Measurements from ENCODE around the gene HPS5. TPM values are rescaled to one million over a fixed set of nuclear protein-coding genes. Genes with fewer than 3 reads are reported as not detected.
"Not testable (repeated sequence)": the region's sequence is repeated elsewhere in the genome, so short reads cannot be mapped to it uniquely, and the experiment has no call there.

Gene HPS5
- total RNA-seq, 2 experiments from 2014 or later = 23.0 to 29.9 TPM

- ChIA-PET POLR2A (interaction anchor here (0.9 kb wide), 1 partner anchor 11 kb away, joined by 5 read pairs; no protein-coding TSS in a partner anchor), CTCF (ENCODE audit: unreplicated experiment) (no interaction called here)
- TF ChIP-seq, protein P1, sequence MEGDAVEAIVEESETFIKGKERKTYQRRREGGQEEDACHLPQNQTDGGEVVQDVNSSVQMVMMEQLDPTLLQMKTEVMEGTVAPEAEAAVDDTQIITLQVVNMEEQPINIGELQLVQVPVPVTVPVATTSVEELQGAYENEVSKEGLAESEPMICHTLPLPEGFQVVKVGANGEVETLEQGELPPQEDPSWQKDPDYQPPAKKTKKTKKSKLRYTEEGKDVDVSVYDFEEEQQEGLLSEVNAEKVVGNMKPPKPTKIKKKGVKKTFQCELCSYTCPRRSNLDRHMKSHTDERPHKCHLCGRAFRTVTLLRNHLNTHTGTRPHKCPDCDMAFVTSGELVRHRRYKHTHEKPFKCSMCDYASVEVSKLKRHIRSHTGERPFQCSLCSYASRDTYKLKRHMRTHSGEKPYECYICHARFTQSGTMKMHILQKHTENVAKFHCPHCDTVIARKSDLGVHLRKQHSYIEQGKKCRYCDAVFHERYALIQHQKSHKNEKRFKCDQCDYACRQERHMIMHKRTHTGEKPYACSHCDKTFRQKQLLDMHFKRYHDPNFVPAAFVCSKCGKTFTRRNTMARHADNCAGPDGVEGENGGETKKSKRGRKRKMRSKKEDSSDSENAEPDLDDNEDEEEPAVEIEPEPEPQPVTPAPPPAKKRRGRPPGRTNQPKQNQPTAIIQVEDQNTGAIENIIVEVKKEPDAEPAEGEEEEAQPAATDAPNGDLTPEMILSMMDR (conservative IDR thresholded peaks at IDR 0.05; ENCODE audit: low read length) = no peak
- no peak for TF ChIP-seq EZH2phosphoT487 (IDR thresholded peaks at IDR 0.05; ENCODE audit: borderline replicate concordance, low read depth, low read length)
- H4K20me1 ChIP-seq (ENCODE audit: insufficient read depth, low read length) = 0 out of 2 replicates have a peak, but pooled peaks cover 7% of the 10 kb centered on the region
- peaks cover 4% of the 10 kb centered on the region for H3K4me1 ChIP-seq (ENCODE audit: insufficient read depth, low read length, poor library complexity, severe bottlenecking)
- H3K9me2 ChIP-seq (ENCODE audit: insufficient read depth, low read length) = no peaks in the 10 kb centered on the region
- no peak for DNase-seq (ENCODE audit: low spot score)
- BruUV-seq (replicated peaks) = no TSS peak
- no peak overlapping the region for H3K4me2 ChIP-seq (ENCODE audit: low read length)
- peaks cover 67% of the 10 kb centered on the region for H3K79me2 ChIP-seq (ENCODE audit: insufficient read depth, low read depth, low read length)
- H3K27ac ChIP-seq (ENCODE audit: low read depth, low read length, poor library complexity, severe bottlenecking) = no peak overlapping the region
- H3K36me3 ChIP-seq (ENCODE audit: insufficient read depth, low read length) = peaks cover 94% of the 10 kb centered on the region
- H3K9me3 ChIP-seq (ENCODE audit: low read length) = no peaks in the 10 kb centered on the region
- intact Hi-C loops (cut with micrococcal nuclease; ENCODE audit: unreplicated experiment) = no loop called here
- no peak overlapping the region for H2AFZ ChIP-seq (ENCODE audit: low read length)
- no peak overlapping the region for H3K4me3 ChIP-seq (ENCODE audit: low read depth, low read length, poor library complexity, severe bottlenecking)
Observed at GRCh38 chr11:18330921-18331320, 9.0 kb upstream of the HPS5 start.

DNA sequence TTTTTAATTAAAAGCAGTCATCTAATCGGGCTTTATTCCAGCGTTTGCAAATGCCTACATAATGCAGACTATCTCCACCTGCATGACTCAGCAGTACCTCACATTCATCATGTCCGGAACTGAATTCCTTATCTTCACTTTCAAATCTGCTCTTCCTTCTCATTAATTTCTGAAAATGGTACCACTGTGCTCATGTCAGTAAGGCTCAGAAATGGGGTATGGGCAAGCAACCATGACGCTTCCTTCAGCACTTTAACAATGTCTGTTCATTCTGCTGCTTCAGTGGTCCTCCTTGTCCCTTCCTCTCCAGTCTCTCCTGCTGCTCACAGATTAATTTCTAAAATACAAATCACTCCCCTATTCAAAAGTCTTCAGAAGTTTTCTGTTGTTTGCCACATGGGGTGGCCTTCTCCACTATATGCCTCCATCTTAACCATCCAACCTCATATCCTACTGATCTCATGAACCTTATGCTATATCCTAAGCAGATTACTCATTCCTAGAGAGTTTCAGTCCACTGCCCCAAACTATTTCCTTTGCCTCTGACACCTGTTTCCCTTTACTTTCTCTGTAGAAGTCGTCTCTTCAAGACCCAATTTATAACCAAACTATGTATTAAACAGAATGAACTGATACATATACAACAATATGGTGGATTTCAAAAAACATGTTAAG, 7.4 kb upstream of the HPS5 start:
- Histone ChIP-seq H3K36me3 (ENCODE audit: insufficient read depth, low read length) (peaks cover 94% of the 10 kb centered on the region), H3K4me3 (ENCODE audit: low read depth, low read length, poor library complexity, severe bottlenecking) (no peak overlapping the region), H2AFZ (ENCODE audit: low read length) (no peak overlapping the region), H3K4me1 (ENCODE audit: insufficient read depth, low read length, poor library complexity, severe bottlenecking) (peaks cover 17% of the 10 kb centered on the region), H3K9me3 (ENCODE audit: low read length) (no peaks in the 10 kb centered on the region), H3K9me2 (ENCODE audit: insufficient read depth, low read length) (no peaks in the 10 kb centered on the region), H3K4me2 (ENCODE audit: low read length) (no peak overlapping the region), H3K27ac (ENCODE audit: low read depth, low read length, poor library complexity, severe bottlenecking) (no peak overlapping the region), H4K20me1 (ENCODE audit: insufficient read depth, low read length) (peaks cover 21% of the 10 kb centered on the region; the same call in 1 of the 2 replicates), H3K79me2 (ENCODE audit: insufficient read depth, low read depth, low read length) (peaks cover 83% of the 10 kb centered on the region)
- DNase-seq (ENCODE audit: low spot score) = no peak
- no TSS peak for BruUV-seq (replicated peaks)
- ChIA-PET POLR2A (no interaction called here), CTCF (ENCODE audit: unreplicated experiment) (no interaction called here)
- intact Hi-C loops (cut with micrococcal nuclease; ENCODE audit: unreplicated experiment) = no loop called here
- TF ChIP-seq EZH2phosphoT487 (IDR thresholded peaks at IDR 0.05; ENCODE audit: borderline replicate concordance, low read depth, low read length) = no peak
- TF ChIP-seq, protein P1 (conservative IDR thresholded peaks at IDR 0.05; ENCODE audit: low read length) = no peak

DNA sequence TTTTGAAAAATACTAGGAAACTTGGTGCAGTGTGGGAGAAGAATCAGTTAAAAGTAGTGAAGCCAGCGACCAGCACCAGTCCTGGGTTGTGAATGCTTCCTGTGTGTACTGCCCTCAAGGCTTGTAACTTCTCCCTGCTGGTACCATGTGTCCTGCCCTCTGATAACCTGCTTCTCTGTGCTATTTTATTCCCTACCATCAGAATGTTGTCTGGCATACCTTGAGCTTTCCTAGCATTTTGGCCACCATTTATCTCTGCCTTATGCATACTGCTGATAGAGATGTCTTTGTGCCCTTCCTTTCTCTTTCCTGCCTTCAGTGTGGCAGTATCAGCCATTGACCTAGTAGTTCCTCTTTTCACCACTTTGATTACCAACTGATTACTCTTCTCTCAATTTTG, 2.4 kb upstream of the HPS5 start:
- H3K27ac ChIP-seq (ENCODE audit: low read depth, low read length, poor library complexity, severe bottlenecking) = no peak overlapping the region
- intact Hi-C loops (cut with micrococcal nuclease; ENCODE audit: unreplicated experiment) = loop anchor here (5.0 kb wide), 2 partner anchors 82 to 207 kb away; no protein-coding TSS in a partner anchor
- CTCF ChIA-PET (ENCODE audit: unreplicated experiment) = no interaction called here
- no peak overlapping the region for H2AFZ ChIP-seq (ENCODE audit: low read length)
- TF ChIP-seq, protein P1 (conservative IDR thresholded peaks at IDR 0.05; ENCODE audit: low read length) = no peak
- TF ChIP-seq EZH2phosphoT487 (IDR thresholded peaks at IDR 0.05; ENCODE audit: borderline replicate concordance, low read depth, low read length) = no peak
- POLR2A ChIA-PET = interaction anchor here (0.8 kb wide), 1 partner anchor 12 kb away, joined by 3 read pairs; no protein-coding TSS in a partner anchor
- H4K20me1 ChIP-seq (ENCODE audit: insufficient read depth, low read length) = peaks cover 28% of the 10 kb centered on the region; the same call in 1 of the 2 replicates
- no peaks in the 10 kb centered on the region for H3K9me3 ChIP-seq (ENCODE audit: low read length)
- DNase-seq (ENCODE audit: low spot score) = peak; percentile 19
- H3K4me3 ChIP-seq (ENCODE audit: low read depth, low read length, poor library complexity, severe bottlenecking) = peak overlapping the region; percentile 87
- no peaks in the 10 kb centered on the region for H3K9me2 ChIP-seq (ENCODE audit: insufficient read depth, low read length)
- peaks cover 88% of the 10 kb centered on the region for H3K79me2 ChIP-seq (ENCODE audit: insufficient read depth, low read depth, low read length)
- H3K4me1 ChIP-seq (ENCODE audit: insufficient read depth, low read length, poor library complexity, severe bottlenecking) = peaks cover 40% of the 10 kb centered on the region
- no TSS peak for BruUV-seq (replicated peaks)
- peaks cover 50% of the 10 kb centered on the region for H3K36me3 ChIP-seq (ENCODE audit: insufficient read depth, low read length)
- H3K4me2 ChIP-seq (ENCODE audit: low read length) = peak overlapping the region; percentile 96

DNA sequence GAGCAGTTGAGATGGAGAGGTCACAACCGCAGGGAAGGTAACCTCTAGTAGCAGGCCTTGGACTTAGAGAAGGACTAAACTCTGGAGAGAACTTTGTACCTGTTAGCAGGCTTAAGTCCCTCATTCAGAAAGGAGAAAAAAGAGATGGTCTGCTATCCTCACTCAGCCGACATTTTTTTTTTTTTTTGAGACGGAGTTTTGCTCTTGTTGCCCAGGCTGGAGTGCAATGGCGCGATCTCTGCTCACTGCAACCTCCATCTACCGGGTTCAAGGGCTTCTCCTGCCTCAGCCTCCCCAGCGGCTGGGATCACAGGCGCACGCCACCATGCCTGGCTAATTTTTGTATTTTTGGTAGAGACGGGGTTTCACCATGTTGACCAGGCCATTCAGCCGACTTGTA, 1.9 kb upstream of the HPS5 start:
- H3K9me3 ChIP-seq (ENCODE audit: low read length); H2AFZ ChIP-seq (ENCODE audit: low read length); BruUV-seq (replicated peaks); H3K27ac ChIP-seq (ENCODE audit: low read depth, low read length, poor library complexity, severe bottlenecking); H3K9me2 ChIP-seq (ENCODE audit: insufficient read depth, low read length); CTCF ChIA-PET (ENCODE audit: unreplicated experiment); DNase-seq (ENCODE audit: low spot score): not testable (repeated sequence)
- H3K36me3 ChIP-seq (ENCODE audit: insufficient read depth, low read length) = peaks cover 45% of the 10 kb centered on the region
- peaks cover 40% of the 10 kb centered on the region for H3K4me1 ChIP-seq (ENCODE audit: insufficient read depth, low read length, poor library complexity, severe bottlenecking)
- intact Hi-C loops (cut with micrococcal nuclease; ENCODE audit: unreplicated experiment) = loop anchor here (2.0 to 5.0 kb wide), 3 partner anchors 82 to 207 kb away; partner anchors contain the start of gene TSG101
- peak overlapping the region; percentile 87 for H3K4me3 ChIP-seq (ENCODE audit: low read depth, low read length, poor library complexity, severe bottlenecking)
- POLR2A ChIA-PET = interaction anchor here (0.8 kb wide), 1 partner anchor 11 kb away, joined by 3 read pairs; no protein-coding TSS in a partner anchor
- H3K79me2 ChIP-seq (ENCODE audit: insufficient read depth, low read depth, low read length) = peaks cover 88% of the 10 kb centered on the region
- peaks cover 24% of the 10 kb centered on the region; the same call in 1 of the 2 replicates for H4K20me1 ChIP-seq (ENCODE audit: insufficient read depth, low read length)
- peak overlapping the region; percentile 96 for H3K4me2 ChIP-seq (ENCODE audit: low read length)

Measured in OCI-LY7 (cell line).